M059J (cell line): ENCODE data around the gene SLC8A3. TPM values are rescaled to one million over a fixed set of nuclear protein-coding genes. Genes with fewer than 3 reads are reported as not detected.
"Not testable (repeated sequence)": the region's sequence is repeated elsewhere in the genome, so short reads cannot be mapped to it uniquely, and the experiment has no call there.

Experiments
- DNase-seq: peaks from one replicate; pipeline ENCODE4 v3.0.0-alpha.2; 2012; ENCODE audit warnings: low read depth
- total RNA-seq: library from RNA; depleted of rRNA; stranded (reverse); fragments of >200 nt; shearing (Covaris generic); gene quantifications from 2 replicates; pipeline ENCODE4 v1.2.3, GENCODE V29; 2014; rRNA removed

Gene SLC8A3
- total RNA-seq = 0.05 TPM in 1 of 2 replicates, not detected in the other

- peak; percentile 29 for DNase-seq
Measured at GRCh38 chr14:70188659-70189455, at the start of gene SLC8A3. Gene SLC8A3 (minus strand): TSS chr14:70188951. CDS start chr14:70168422, 20,529 bp downstream.

- no peak for DNase-seq
Measured at GRCh38 chr14:70237710-70238109, 49.0 kb upstream of the SLC8A3 start.

DNA sequence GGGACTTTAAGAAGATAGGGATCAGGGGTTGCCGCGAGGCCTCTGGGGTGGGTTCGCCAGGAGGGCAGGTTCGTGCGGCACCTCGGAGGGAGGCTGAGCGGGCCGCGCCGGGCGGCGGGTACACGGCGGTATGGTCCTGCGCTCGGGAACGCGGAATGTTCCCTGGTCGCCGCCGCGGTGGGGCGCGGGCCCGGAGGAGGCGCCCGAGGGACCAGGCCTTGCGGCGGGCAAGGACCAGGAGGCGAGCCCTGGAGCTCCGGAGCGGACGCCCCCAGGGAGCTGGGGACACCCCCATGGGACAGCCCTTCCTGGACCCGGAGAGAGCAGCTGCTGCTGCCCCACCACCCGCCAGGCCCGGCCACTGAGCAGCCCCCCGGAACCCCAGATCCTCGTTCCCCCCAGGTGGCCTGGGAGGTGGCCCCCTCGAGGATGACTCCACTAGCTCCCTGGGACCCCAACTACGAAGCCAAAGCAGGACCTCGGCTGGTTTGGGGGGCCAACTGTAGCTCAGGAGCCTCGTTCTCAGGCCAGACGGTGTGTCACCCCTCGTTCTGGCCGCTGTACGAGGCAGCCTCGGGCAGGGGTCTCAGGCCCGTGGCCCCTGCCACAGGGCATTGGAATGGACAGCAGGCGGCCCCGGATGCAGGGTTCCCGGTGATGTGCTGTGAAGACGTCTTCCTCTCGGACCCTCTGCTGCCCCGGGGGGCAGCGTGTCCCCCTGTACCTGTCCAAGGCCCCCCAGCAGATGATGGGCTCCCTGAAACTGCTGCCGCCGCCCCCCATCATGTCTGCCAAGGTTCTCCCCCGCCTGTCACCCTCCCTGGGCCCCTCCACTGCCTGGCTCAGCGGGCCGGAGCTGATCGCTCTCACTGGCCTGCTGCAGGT, 45.6 kb upstream of the SLC8A3 start:
- no peak for DNase-seq

DNA sequence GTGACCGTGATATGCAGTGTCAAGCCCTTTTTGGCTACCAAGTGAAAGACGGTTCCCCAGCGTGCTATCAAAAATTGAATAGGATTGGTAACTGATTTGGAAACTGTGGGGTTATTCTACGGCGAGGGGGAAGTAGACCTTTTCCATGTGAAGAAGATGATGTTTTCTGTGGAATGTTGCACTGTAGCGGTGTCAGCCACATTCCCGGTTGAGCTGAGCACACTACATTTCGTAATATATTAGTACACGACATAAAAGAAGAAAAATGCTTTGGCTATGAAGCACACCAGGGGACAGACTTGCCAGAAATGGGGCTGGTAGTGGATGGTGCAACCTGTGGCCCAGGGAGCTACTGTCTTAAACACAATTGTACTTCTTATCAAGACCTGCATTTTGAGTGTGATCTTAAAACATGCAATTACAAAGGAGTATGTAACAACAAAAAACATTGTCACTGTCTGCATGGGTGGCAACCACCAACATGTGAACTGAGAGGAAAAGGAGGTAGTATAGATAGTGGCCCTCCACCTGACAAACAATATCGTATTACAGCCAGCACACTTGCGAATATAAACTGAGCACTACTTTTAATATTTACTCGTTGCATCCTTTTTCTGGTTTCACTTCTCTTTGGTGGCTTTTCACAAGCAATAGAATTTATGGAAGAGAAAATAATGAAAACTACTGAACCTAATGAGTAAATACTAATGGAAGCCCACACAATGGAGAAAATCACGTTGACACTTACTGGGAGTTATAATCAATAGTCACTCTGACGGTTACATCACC, 43.2 kb upstream of the SLC8A3 start:
- not testable (repeated sequence) for DNase-seq

- not testable (repeated sequence) for DNase-seq
Measured at GRCh38 chr14:70229877-70230640, 41.3 kb upstream of the SLC8A3 start.

DNA sequence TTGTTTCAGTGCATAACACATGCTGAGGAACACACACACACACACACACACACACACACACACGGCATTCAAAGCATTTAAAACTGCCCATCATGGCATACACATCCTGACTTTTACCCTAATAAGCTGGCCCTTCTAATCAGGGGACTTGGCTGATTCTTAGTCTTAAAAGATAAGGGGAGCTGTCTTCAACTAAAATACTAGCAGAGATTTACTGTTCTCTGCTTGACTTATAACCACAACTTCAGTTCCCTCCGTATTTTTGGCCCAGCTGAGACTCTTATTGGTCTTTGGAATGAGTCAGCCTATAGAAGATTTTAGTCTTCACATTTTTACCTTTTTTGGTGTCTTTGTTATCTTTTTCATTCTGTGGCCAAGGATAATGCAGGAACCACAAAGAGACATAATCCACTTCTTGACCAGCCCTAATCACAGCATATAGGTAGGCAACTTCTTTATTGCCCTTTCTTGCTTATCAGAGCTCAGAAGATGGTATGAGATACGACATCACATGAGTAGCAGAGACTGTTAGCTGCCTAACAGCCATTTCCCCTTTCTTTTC, 25.1 kb upstream of the SLC8A3 start:
- DNase-seq = no peak

DNA sequence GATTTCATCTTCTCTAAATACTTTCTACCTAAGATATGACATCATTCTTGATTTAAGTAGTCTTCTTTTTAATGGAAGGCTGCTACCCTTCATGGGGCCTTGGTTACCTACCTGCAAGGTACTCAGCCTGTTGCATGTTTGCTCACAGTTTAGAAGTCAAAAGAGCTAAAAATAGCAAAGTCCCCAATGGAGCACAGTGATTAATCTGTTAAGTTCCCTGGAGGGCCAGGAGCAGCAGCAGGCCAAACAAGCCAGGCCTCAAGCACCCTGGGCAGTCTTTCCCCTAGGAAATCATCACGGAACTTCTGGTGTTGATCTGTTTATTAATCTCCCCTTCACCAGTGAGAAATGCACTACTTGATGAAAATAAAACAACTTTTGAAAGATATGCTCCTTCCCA, 24.0 kb upstream of the SLC8A3 start:
- DNase-seq = no peak

DNA sequence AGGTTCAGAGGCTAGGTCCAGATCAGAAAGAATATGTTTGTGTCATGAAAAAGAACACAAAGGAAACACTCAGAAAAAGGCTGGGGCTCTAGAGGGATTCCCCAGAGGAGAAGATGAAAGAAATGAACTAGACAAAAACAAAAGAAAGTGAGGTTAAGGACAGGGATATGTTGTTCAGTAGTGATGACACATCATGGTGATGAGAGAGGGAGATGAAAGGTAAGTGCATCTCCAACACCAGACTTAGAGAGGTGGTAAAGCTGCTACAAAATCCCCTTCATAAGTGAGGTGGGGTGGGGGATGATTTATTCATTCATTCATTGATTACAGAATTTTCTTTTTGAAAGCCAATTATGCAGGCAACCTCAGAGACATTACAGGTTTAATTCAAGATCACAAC, 19.6 kb upstream of the SLC8A3 start:
- DNase-seq = no peak

DNA sequence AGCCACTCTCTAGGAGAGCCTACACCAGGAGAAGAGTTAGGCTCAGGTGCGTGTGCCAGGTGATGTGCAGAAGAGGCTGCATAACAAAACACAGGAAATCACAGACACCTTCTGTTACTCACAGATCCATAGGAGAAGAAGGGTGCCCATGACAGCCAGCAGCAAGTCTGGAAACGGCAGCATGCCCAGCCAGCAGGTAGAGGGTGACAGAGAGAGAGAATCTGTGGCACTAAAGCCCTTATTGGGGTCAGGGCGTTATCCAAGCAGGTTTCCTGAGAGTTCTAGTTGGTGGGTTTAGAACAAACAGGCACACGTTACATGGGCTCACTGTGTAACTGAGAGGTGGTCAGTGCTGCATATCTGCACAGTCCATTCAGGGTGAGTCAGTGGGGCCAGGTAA, 14.9 kb upstream of the SLC8A3 start:
- DNase-seq = no peak

DNA sequence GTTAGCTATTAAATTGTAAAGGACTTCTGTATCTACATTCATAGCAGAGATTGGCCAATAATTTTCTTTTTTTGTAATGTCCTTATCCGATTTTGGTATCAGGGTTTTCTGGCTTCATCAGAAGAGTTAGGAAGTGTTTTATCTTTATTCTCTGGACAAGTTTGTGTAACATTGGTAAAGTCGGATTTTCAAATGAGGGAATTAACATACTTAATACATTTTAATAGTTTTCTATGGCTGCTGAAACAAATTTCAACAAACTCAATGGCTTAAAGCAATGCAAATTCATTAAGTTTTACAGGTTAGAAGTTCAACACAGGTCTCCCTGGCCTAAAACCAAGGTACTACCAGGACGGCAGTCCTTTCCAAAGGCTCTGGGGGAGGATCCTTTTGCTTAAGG, 13.2 kb upstream of the SLC8A3 start:
- no peak for DNase-seq

GRCh38 chr14:70193396-70193795, 4.6 kb upstream of the SLC8A3 start:
- DNase-seq = no peak

- DNase-seq = no peak
Measured at GRCh38 chr14:70192915-70193314, 4.2 kb upstream of the SLC8A3 start.

DNA sequence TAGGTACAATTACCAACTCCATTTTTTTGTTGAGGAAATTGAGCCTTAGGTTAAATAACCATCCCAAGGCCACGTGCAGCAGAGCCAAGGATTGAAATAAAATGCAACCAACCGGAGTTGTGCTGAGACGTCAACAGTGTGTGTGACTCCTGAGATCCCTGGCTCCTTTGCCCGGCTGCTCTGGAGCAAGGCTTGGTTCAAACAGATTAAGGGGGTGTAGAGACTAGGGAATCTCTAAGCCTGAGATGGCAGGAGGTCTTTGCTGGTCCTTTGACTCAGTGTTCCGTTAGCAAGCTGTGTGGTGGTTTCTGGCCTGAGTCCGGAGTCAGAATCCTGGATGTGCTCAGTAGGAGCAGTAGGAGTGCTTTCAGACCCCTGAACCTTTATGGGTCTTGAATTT, 1.4 kb upstream of the SLC8A3 start:
- no peak for DNase-seq

DNA sequence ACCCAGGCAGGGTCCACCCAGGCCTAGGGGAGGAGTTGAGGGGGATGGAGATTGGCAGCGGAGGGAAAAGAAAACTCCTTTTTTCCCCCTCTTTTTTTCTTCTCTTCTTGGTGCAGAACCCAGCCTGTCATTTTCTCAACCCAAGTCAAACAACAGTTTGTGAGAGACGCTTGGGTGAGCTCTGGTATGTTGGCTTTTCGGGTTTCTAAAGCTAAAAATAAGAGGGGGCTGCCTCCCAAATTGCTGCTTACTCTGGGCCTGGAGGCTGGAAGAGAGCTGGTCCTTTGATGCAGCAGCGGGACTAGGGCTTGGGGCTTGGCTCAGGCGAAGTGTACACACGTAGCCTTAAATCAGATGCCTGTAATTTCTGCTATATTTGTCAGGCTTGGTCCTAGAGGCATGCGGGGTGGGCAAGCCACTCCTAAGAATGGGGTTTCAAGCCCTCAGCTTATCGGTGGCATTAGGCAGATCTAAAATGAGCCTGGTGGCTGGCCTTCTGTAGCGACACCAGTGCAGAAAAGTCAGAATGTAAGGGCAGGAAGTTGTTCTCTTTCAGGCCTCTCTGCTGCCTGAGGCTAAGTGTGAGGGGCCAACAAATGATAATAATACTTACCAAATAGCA, 816 bp upstream of the SLC8A3 start:
- no peak for DNase-seq

DNA sequence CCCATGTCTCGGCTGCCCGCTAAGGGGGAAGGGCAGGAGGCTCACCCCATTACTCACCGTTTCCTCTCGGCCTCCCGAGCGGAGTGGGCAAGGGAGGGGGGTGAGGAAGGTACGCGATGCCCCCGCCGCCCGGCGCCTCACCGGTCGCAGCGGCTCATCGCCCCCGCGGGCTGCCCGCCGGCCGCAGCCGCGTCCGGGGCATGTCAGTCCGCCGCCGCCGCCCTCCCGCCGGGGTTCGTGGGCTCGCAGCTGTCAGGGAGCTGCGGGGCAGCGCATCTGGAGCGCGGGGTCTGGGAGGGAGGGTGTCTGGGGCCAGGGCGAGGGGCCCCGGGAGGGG, 461 bp downstream of the SLC8A3 start:
- DNase-seq = peak; percentile 18

DNA sequence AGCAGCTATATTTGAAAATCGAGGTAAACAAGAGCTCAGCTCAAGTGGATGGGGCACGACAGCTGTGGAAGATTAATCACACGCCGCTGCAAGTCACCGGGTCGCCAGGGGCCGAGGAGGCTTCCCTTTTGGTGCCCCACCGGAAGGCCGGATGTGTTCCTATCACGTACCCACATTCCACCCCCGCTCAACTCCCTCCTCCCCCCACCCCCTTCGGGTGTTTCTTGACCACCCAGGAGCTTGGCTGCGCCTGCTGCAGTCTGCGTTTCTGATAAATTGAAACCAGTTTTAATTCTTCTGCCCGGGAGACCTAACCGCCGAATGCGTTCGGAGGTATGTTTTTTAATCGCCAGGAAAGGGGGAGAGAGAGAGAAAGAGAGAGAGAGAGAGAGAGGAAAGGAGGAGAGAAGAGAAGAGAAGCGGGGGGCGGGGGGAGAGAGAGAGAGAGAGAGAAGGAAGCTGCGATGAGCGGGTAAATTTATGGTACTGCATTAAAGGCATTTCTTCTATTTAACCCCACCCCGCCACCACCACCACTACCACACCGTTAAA, 1.8 kb downstream of the SLC8A3 start:
- DNase-seq = no peak

DNA sequence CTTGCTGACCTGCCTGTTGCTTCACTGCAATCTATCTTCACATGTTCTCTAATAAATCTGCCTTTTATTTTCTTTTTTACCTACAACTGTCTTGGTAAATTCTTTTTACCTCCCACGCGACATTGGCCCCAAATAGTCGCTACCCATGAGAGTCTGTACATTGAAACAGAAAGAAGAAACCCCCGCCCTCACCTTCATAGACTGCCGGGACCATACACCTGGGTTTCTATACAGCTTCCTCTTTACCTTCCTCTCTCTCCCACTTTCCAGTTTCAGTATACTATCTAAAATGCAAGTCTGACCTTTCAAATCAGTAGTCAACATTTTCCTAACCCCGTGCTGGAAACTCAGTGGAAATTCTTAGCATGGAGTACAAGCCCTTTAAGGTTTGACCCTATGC, 4.8 kb downstream of the SLC8A3 start:
- DNase-seq = no peak

- DNase-seq = no peak
Measured at GRCh38 chr14:70181276-70181675, 7.5 kb downstream of the SLC8A3 start.

DNA sequence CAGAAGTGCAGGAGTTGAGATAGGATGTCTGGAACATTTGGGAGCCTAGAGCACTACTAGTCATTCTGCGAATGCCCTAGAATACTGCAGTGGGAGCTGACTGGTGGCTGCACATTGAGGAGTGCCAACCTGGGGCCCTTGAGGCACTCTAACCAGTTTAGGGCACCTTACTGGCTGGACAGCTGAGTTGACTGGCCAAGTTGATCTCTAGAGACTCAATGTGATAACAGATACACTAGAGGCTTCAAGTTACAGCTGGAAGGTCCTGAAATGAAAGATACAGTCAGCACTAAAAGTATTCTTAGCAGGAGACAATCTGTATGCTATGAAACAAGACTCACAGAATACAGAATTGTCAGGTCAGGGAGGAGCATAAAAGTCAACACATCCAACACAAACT, 8.0 kb downstream of the SLC8A3 start:
- no peak for DNase-seq

DNA sequence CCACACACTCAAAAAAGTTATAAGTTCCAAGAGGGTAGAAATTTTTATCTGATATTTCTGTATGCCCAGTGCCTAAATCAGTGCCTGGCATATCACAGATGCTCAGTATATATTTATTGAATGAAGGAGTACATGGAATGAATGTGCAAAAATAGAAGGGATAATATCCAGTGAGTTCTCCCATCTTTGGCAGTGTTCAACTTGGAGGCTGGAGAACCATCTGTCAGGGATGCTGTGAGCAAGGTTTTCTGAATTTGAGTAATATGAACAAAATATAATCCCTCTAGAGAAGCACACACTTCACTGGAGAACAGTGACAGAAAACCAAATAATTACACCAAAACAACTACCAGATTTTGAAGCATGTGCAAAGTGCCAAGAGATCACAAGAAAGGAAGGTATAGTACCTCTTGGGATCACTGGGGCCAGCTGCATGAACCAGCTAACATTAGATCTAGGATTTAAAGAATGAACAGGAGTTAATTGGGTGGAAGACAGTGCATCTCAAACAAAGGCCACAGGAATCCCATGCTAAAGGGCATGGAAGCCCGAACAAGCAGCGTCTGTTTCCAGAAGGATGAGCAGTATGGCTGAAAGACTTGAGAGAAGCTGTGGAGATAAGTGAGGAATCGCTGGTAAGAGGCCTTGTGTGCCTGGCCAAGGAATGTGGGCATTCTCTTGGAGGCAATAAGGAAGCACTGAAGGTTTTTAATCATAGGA, 11.5 kb downstream of the SLC8A3 start:
- DNase-seq = no peak
